Subcutaneous adipose tissue (tissue), 4 donors: ENCODE data around the gene TMBIM1. TPM values are rescaled to one million over a fixed set of nuclear protein-coding genes. Genes with fewer than 3 reads are reported as not detected.

Source experiments
- total RNA-seq, 4 donors: library from RNA; depleted of rRNA; stranded (reverse); fragments of >200 nt; gene quantifications; one replicate each; pipeline ENCODE4 v1.1.0, GENCODE V29; 2016
- TF ChIP-seq, protein P1 (sequence below): fragments of 450-650 bp; IDR thresholded peaks from one replicate; pipeline ENCODE4 v1.5.1; 2016; ENCODE audit warnings: low read depth, mild to moderate bottlenecking, control low read depth, antibody characterized with exemption, moderate library complexity

Gene TMBIM1
- total RNA-seq, 4 donors from 2014 or later, result 246 to 398 (median 281) TPM

- TF ChIP-seq, protein P1, sequence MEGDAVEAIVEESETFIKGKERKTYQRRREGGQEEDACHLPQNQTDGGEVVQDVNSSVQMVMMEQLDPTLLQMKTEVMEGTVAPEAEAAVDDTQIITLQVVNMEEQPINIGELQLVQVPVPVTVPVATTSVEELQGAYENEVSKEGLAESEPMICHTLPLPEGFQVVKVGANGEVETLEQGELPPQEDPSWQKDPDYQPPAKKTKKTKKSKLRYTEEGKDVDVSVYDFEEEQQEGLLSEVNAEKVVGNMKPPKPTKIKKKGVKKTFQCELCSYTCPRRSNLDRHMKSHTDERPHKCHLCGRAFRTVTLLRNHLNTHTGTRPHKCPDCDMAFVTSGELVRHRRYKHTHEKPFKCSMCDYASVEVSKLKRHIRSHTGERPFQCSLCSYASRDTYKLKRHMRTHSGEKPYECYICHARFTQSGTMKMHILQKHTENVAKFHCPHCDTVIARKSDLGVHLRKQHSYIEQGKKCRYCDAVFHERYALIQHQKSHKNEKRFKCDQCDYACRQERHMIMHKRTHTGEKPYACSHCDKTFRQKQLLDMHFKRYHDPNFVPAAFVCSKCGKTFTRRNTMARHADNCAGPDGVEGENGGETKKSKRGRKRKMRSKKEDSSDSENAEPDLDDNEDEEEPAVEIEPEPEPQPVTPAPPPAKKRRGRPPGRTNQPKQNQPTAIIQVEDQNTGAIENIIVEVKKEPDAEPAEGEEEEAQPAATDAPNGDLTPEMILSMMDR, result no peak
Observed at GRCh38 chr2:218293715-218294429, 1.6 kb upstream of the TMBIM1 start.

- TF ChIP-seq, protein P1, result no peak
Observed at GRCh38 chr2:218291318-218292047, 820 bp downstream of the TMBIM1 start.

GRCh38 chr2:218290316-218291261 is 1.7 kb downstream of the TMBIM1 start:
- TF ChIP-seq, protein P1, result no peak

DNA sequence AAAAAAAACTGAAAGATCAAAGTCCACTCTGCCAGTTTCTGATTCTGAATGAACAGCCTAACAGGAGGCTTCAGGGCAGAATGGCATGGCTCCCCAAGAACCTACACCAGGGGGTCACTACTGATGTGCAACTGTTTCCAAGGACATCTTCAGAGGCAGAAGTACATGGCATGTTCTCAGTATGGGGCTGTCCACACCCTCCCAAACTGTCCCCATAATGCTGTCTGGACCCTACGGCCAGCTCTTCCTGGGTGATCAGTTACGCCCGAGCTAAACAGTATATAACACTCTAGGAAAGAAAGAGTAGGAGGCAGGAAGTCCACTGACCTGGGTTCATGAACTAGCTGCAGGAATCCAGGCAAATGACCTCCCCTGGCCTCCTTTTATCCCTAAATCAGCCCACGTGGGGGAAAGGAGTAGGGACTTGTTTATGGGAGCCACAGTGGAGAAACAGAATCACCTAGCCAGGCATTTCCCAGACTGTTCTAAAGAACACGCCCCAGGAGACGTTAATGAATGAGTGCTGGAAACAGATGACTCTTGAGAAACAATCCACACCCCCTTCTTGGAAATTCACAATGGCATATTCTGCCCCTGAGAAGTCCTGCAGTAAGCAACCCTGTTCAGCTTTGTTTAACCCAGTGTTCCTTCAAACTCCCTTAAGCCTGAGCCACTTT is 2.5 kb downstream of the TMBIM1 start:
- TF ChIP-seq, protein P1, result no peak

DNA sequence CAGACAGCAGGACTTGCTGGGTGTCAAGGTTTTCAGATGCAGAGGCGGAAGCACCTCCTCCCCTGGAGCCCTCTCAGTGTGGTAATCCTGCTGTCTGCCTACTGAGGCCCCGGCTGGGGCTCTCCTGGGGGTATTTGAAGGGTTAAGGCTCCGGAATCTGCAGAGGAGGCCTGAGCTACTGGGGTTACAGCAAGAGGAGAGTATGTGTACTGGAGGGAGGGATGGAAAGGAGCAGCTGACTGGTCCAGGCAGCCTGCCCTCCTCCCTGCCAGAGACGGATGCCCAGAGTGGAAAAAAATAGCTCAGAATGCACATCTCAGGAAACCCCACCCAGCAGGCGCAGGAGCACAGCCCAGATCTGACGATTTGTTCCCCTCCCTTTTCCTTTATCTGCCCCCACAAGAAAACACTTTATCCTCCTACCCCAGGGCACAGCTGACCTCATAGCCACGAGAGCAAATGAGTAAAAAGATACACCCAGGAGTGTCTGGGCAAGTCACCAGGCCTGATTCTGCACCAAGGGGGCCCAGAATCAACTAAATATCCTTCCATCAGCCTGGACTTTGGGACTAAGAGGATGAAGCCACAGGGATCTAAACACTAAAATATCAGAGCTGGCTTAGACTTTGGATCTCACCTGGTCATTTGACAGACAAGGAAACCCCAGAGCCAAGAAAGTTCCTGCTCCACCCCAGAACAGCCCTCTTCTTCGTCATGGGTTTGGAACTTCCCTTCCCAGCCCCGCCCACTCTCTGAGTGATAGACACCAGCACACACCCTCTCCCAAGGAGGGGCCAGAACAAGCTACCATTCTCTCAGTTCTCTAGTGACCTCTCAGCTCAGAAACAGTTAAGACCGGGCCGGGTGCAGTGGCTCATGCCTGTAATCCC is 5.5 kb downstream of the TMBIM1 start:
- TF ChIP-seq, protein P1, result no peak

DNA sequence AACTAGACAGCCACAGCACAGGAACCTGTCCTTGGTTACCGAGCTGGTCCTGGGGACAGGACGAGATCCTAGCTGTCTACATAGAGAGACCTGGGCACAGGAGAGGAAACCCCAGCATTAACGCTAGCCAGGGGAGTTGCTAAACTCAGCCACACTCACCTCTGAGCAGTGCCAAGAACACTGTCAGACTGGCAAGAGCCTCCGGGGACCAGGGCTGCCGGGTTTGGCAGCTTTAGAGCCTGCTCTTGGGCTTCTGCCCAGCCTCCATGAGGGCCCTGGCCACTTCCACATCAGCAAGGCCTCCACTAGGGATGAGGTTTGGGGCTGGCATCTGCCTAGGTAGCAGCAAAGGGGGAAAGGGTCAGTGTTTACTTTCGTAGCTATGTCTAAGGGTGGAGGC is 6.7 kb downstream of the TMBIM1 start:
- TF ChIP-seq, protein P1, result no peak
